Right atrium auricular region (tissue), 2 donors: ENCODE data around the gene HDHD2. TPM values are rescaled to one million over a fixed set of nuclear protein-coding genes. Genes with fewer than 3 reads are reported as not detected.
"Not testable (repeated sequence)": the region's sequence is repeated elsewhere in the genome, so short reads cannot be mapped to it uniquely, and the experiment has no call there.

Source experiments
- DNase-seq: peaks from one replicate; pipeline ENCODE4 v3.0.0-alpha.2; 2019; ENCODE audit warnings: low spot score
- H3K27ac ChIP-seq, 2 donors: fragments of 200-600 bp; sonication (generic); 1 replicate in 1 of 2; 2 replicates in 1 of 2; pipeline ENCODE4 v1.5.1; 2016 to 2019
- H3K27me3 ChIP-seq, 2 donors: fragments of 200-600 bp; sonication (generic); one replicate each; pipeline versions ENCODE4 v1.5.1 to v1.6.0; 2017 to 2019
- H3K36me3 ChIP-seq: fragments of 200-600 bp; sonication (generic); one replicate; pipeline ENCODE4 v1.5.1; 2016
- H3K4me1 ChIP-seq, 2 donors: fragments of 200-600 bp; sonication (generic); one replicate each; pipeline versions ENCODE4 v1.5.1 to v1.6.0; 2017 to 2019
- H3K4me3 ChIP-seq, 2 donors: fragments of 200-600 bp; sonication (generic); 1 replicate in 1 of 2; 2 replicates in 1 of 2; pipeline ENCODE4 v1.5.1; 2017 to 2019; ENCODE audit warnings: mild to moderate bottlenecking in 1 of 2, moderate library complexity in 1 of 2
- H3K9me3 ChIP-seq, 2 donors: fragments of 200-600 bp; sonication (generic); one replicate each; pipeline ENCODE4 v1.5.1; 2019
- CTCF ChIP-seq, 2 donors: fragments of 200-600 bp; sonication (generic); IDR thresholded peaks; one replicate each; pipeline ENCODE4 v1.5.1; 2019; ENCODE audit warnings: antibody characterized with exemption in 2 of 2
- total RNA-seq, 2 donors: library from RNA; depleted of rRNA; stranded (reverse); fragments of >200 nt; gene quantifications; one replicate each; pipeline ENCODE4 v1.1.0, GENCODE V29; 2016

Gene HDHD2
- total RNA-seq, 2 donors from 2014 or later, result 15.7 to 36.0 TPM

GRCh38 chr18:47172476-47172875 is 22.2 kb upstream of the HDHD2 start:
- TF ChIP-seq CTCF (IDR thresholded peaks at IDR 0.05), result no peak
- Histone ChIP-seq H3K4me3 (no peak overlapping the region), H3K9me3 (no peaks in the 10 kb centered on the region), H3K4me1 (peaks cover 0 to 25% of the 10 kb centered on the region in 2 donors), H3K36me3 (no peaks in the 10 kb centered on the region), H3K27me3 (no peaks in the 10 kb centered on the region), H3K27ac (no peak overlapping the region)
- no peak for DNase-seq

- H3K9me3 ChIP-seq, result no peaks in the 10 kb centered on the region
- H3K36me3 ChIP-seq, result no peaks in the 10 kb centered on the region
- H3K4me3 ChIP-seq, result no peak overlapping the region
- no peak overlapping the region for H3K27ac ChIP-seq
- peaks cover 0 to 22% of the 10 kb centered on the region in 2 donors for H3K4me1 ChIP-seq
- no peak for DNase-seq
- H3K27me3 ChIP-seq, result no peaks in the 10 kb centered on the region
- no peak for TF ChIP-seq CTCF (IDR thresholded peaks at IDR 0.05)
These were observed 18.6 kb upstream of the HDHD2 start for GRCh38 chr18:47168913-47169312.

GRCh38 chr18:47168509-47168908 is 18.2 kb upstream of the HDHD2 start:
- Histone ChIP-seq H3K4me3 (no peak overlapping the region), H3K27ac (no peak overlapping the region), H3K36me3 (no peaks in the 10 kb centered on the region), H3K9me3 (no peaks in the 10 kb centered on the region), H3K27me3 (no peaks in the 10 kb centered on the region), H3K4me1 (peaks cover 0 to 18% of the 10 kb centered on the region in 2 donors)
- no peak for TF ChIP-seq CTCF (IDR thresholded peaks at IDR 0.05)
- DNase-seq, result no peak

- no peaks in the 10 kb centered on the region for H3K36me3 ChIP-seq
- H3K9me3 ChIP-seq, result no peaks in the 10 kb centered on the region
- no peak overlapping the region for H3K27ac ChIP-seq
- TF ChIP-seq CTCF (IDR thresholded peaks at IDR 0.05), result no peak
- peaks cover 0 to 14% of the 10 kb centered on the region in 2 donors for H3K4me1 ChIP-seq
- H3K27me3 ChIP-seq, result no peaks in the 10 kb centered on the region
- no peak overlapping the region for H3K4me3 ChIP-seq
- DNase-seq, result no peak
These were observed 16.0 kb upstream of the HDHD2 start for GRCh38 chr18:47166294-47166693.

GRCh38 chr18:47163241-47163640 is 12.9 kb upstream of the HDHD2 start:
- H3K27me3 ChIP-seq, result no peaks in the 10 kb centered on the region
- H3K4me3 ChIP-seq, result no peak overlapping the region
- H3K9me3 ChIP-seq, result no peaks in the 10 kb centered on the region
- no peaks in the 10 kb centered on the region for H3K36me3 ChIP-seq
- H3K4me1 ChIP-seq, result peaks cover 0 to 16% of the 10 kb centered on the region in 2 donors
- no peak overlapping the region for H3K27ac ChIP-seq
- no peak for TF ChIP-seq CTCF (IDR thresholded peaks at IDR 0.05)
- DNase-seq, result no peak

GRCh38 chr18:47160256-47160655 is 10.0 kb upstream of the HDHD2 start:
- Histone ChIP-seq H3K36me3 (no peaks in the 10 kb centered on the region), H3K4me3 (no peak overlapping the region), H3K27ac (no peak overlapping the region), H3K4me1 (peaks cover 0 to 4% of the 10 kb centered on the region in 2 donors), H3K9me3 (no peaks in the 10 kb centered on the region), H3K27me3 (no peaks in the 10 kb centered on the region)
- no peak for DNase-seq
- TF ChIP-seq CTCF (IDR thresholded peaks at IDR 0.05), result no peak

- not testable (repeated sequence) for H3K27me3 ChIP-seq, H3K9me3 ChIP-seq, H3K4me3 ChIP-seq, H3K27ac ChIP-seq, DNase-seq, H3K4me1 ChIP-seq, H3K36me3 ChIP-seq
These were observed 8.1 kb upstream of the HDHD2 start for GRCh38 chr18:47158404-47158803.
